RWPE2 (cell line): ENCODE measurements around the gene SPATA6L.

Source experiments
- ATAC-seq: fragments of 200-7000 bp; cut with Tn5 transposase; 3 replicates; pipeline ENCODE4 v1.9.1; 2021; ENCODE audit warnings: low read depth
- DNase-seq: peaks from one replicate; pipeline ENCODE4 v3.0.0-alpha.2; 2020; ENCODE audit warnings: low spot score
- H3K27ac ChIP-seq: fragments of 450-650 bp; 2 replicates; pipeline ENCODE4 v1.5.1; 2017; ENCODE audit warnings: mild to moderate bottlenecking; ENCODE audit not compliant: poor library complexity, severe bottlenecking
- H3K27me3 ChIP-seq: fragments of 250-450 bp; sonication (Bioruptor Pico); 2 replicates; pipeline ENCODE4 v1.5.1; 2021; ENCODE audit warnings: mild to moderate bottlenecking, moderate library complexity; ENCODE audit not compliant: insufficient read depth, poor library complexity, severe bottlenecking
- H3K36me3 ChIP-seq: fragments of 250-450 bp; sonication (Bioruptor Pico); 2 replicates; pipeline ENCODE4 v1.5.1; 2020; ENCODE audit warnings: low read depth, mild to moderate bottlenecking, moderate library complexity
- H3K4me1 ChIP-seq: fragments of 250-450 bp; sonication (Bioruptor Pico); 2 replicates; pipeline ENCODE4 v1.5.1; 2021; ENCODE audit warnings: mild to moderate bottlenecking, moderate library complexity; ENCODE audit not compliant: insufficient read depth, poor library complexity, severe bottlenecking
- H3K4me3 ChIP-seq: fragments of 250-450 bp; sonication (Bioruptor Pico); 2 replicates; pipeline ENCODE4 v1.5.1; 2021; ENCODE audit warnings: mild to moderate bottlenecking, moderate library complexity; ENCODE audit not compliant: severe bottlenecking
- H3K9me3 ChIP-seq: fragments of 250-450 bp; sonication (Bioruptor Pico); 2 replicates; pipeline ENCODE4 v1.5.1; 2021; ENCODE audit warnings: mild to moderate bottlenecking, moderate library complexity; ENCODE audit not compliant: severe bottlenecking
- CTCF ChIP-seq: fragments of 450-650 bp; IDR thresholded peaks from one replicate; pipeline ENCODE4 v1.5.1; 2017; ENCODE audit warnings: mild to moderate bottlenecking, moderate library complexity; ENCODE audit not compliant: poor library complexity, severe bottlenecking

The SPATA6L gene

GRCh38 chr9:4686584-4686983, 20.3 kb upstream of the SPATA6L start:
- H3K27ac ChIP-seq, result no peak overlapping the region

GRCh38 chr9:4686112-4686511, 19.8 kb upstream of the SPATA6L start:
- Histone ChIP-seq H3K27ac (no peak overlapping the region), H3K4me1 (peaks cover 2% of the 10 kb centered on the region), H3K9me3 (no peaks in the 10 kb centered on the region), H3K27me3 (no peaks in the 10 kb centered on the region), H3K36me3 (peaks cover 61% of the 10 kb centered on the region), H3K4me3 (no peak overlapping the region)
- DNase-seq (no peak), ATAC-seq (no peak)
- TF ChIP-seq CTCF, result no peak

More at GRCh38 chr9:4686584-4686983, 20.3 kb upstream of the SPATA6L start:
- no peak for TF ChIP-seq CTCF
- Histone ChIP-seq H3K27me3 (no peaks in the 10 kb centered on the region), H3K9me3 (no peaks in the 10 kb centered on the region), H3K4me3 (no peak overlapping the region), H3K36me3 (peaks cover 62% of the 10 kb centered on the region), H3K4me1 (no peaks in the 10 kb centered on the region)
- ATAC-seq, result no peak
- DNase-seq, result no peak

DNA sequence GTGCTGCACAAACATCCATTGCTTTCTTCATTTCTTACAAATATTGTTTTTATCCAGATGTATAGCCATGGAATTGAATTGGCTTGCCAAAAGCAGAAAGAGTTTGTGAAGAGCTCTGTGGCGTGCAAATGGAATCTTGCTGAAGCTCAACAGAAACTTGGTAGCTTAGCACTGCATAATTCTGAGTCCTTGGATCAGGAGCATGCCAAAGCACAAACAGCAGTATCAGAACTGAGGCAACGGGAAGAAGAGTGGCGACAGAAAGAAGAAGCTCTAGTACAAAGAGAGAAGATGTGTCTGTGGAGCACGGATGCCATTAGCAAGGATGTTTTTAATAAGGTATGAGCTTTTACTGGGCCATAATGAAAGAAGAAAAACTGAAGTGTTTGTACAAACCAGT, 18.5 kb upstream of the SPATA6L start:
- Histone ChIP-seq H3K4me1 (peaks cover 8% of the 10 kb centered on the region), H3K9me3 (no peaks in the 10 kb centered on the region), H3K27me3 (no peaks in the 10 kb centered on the region), H3K4me3 (no peak overlapping the region), H3K27ac (no peak overlapping the region), H3K36me3 (peaks cover 53% of the 10 kb centered on the region)
- ATAC-seq, result no peak
- no peak for DNase-seq
- no peak for TF ChIP-seq CTCF

- H3K4me3 ChIP-seq, result peak overlapping the region; percentile 68
- peaks cover 17% of the 10 kb centered on the region for H3K4me1 ChIP-seq
- peak overlapping the region; percentile 71 for H3K27ac ChIP-seq
- H3K36me3 ChIP-seq, result peaks cover 17% of the 10 kb centered on the region
- no peak for ATAC-seq
- no peaks in the 10 kb centered on the region for H3K27me3 ChIP-seq
- TF ChIP-seq CTCF, result no peak
- DNase-seq, result no peak
- H3K9me3 ChIP-seq, result no peaks in the 10 kb centered on the region
These were observed 14.5 kb upstream of the SPATA6L start for GRCh38 chr9:4680750-4681149.

- Histone ChIP-seq H3K27me3 (no peaks in the 10 kb centered on the region), H3K4me1 (peaks cover 17% of the 10 kb centered on the region), H3K36me3 (peaks cover 11% of the 10 kb centered on the region), H3K9me3 (no peaks in the 10 kb centered on the region), H3K27ac (peak overlapping the region; percentile 71), H3K4me3 (peak overlapping the region; percentile 68)
- DNase-seq (no peak), ATAC-seq (no peak)
- no peak for TF ChIP-seq CTCF
These were observed 13.9 kb upstream of the SPATA6L start for GRCh38 chr9:4680173-4680525.
